Raji (cell line): ENCODE results near the gene MYO10.

ENCODE experiments used
- POLR2A ChIP-seq: IDR thresholded peaks from 2 replicates; pipeline ENCODE4 v1.6.1; 2011; ENCODE audit warnings: low read depth, low read length, control low read depth; ENCODE audit not compliant: insufficient read depth

MYO10 gene

GRCh38 chr5:16953729-16954128 is 17.6 kb upstream of the MYO10 start:
- TF ChIP-seq POLR2A, result no peak

GRCh38 chr5:16952968-16953671 is 17.0 kb upstream of the MYO10 start:
- TF ChIP-seq POLR2A, result no peak

- no peak for TF ChIP-seq POLR2A
These were observed 10.6 kb upstream of the MYO10 start for GRCh38 chr5:16946725-16947124.

DNA sequence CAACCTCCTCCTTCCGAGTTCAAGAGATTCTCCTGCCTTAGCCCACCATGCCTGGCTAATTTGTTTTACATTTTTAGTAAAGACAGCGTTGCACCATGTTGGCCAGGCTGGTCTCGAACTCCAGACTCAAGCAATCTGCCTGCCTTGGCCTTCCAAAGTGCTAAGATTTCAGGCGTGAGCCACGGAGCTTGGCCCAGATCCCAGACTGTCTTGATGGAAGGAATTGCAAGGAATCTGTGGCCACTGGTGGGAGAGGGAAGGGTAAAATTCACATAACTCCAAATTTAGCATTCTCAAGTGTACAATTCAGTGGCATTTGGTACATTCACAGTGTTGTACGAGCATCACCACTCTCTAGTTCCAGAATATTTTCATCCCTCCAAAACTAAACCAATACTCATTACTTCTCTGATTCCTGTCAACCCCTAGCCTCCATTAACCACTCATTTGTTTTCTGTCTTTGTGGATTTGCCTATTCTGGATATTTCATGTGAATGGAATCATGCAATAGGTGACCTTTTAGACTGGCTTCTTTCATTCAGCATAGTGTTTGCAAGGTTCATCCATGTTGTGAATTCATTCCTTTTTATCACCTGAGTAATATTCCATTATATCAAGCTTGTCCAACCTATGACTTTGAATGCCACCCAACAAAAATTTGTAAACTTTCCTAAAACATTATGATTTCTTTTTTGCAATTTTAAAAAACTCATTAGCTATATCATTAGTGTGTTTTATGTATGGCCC is 8.9 kb upstream of the MYO10 start:
- TF ChIP-seq POLR2A, result no peak

- TF ChIP-seq POLR2A, result no peak
These were observed 8.0 kb upstream of the MYO10 start for GRCh38 chr5:16943846-16944678.

GRCh38 chr5:16937503-16938161 is 1.5 kb upstream of the MYO10 start:
- TF ChIP-seq POLR2A, result no peak

DNA sequence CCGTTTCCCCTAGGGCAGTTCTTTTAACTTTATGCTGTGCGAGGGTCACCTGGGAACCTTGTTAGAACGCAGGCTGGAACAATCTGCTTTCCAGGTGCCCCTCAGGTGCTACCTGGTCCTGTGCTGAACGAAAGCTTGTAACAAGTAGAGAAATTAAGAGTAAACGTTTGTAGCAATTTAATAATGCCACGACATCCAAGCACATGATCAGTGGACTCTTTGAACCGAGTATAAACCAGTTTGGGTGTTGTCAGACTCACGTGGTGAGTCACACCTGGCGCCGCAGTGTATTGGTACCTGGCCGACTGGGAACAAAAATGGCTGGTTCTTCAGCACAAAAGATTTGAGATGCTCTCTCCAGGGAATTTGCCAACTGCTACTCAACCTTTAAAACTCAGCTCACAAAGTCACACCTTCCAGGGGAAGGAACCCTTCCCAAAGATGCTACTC is 926 bp upstream of the MYO10 start:
- no peak for TF ChIP-seq POLR2A

GRCh38 chr5:16935231-16936149 is 598 bp downstream of the MYO10 start:
- TF ChIP-seq POLR2A, result no peak

DNA sequence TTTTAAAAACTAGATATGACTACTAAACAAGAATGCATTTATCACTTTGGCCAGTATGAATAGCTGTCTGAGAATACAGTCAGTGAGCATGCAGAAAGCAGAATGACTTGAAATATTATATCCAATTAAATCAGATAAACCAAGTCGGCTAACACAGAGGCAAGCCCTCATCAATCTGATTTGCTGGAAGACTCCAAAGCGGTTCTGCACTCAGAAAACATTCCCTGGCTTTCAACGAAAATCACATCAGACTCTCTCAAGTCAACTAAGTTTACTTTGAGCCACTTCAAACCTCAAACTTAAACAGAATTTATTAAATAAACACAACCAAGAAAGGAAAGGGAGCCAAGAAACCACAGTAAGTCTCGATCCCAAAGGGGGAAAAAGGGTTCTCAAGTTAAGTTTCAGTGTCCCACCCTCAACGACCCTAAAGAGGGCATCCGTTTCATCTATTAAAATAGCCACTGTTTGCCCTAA is 1.4 kb downstream of the MYO10 start:
- TF ChIP-seq POLR2A, result no peak

GRCh38 chr5:16934123-16934522 is 2.0 kb downstream of the MYO10 start:
- no peak for TF ChIP-seq POLR2A

DNA sequence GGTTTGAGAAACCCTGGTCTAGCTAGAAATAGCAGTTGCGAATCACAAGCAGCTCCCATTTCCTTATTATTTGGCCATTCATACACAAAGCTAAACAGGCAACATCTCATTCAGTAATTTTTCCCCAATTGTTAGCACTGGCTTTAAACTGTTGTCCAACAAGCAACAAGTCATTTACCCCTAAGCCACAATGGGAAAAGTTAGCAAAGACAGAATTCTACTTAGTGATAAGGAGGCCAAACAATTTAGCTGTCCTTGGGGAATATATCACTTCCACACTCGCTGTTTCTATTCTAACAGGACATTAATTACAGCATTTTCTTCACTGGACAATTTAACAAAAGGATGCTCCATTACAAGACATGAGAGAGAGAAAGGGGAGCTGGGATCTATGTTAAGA is 2.8 kb downstream of the MYO10 start:
- no peak for TF ChIP-seq POLR2A

- TF ChIP-seq POLR2A, result no peak
These were observed 3.7 kb downstream of the MYO10 start for GRCh38 chr5:16932401-16932800.

- TF ChIP-seq POLR2A, result no peak
These were observed 4.6 kb downstream of the MYO10 start for GRCh38 chr5:16931334-16932110.

GRCh38 chr5:16930496-16930895 is 5.6 kb downstream of the MYO10 start:
- no peak for TF ChIP-seq POLR2A

DNA sequence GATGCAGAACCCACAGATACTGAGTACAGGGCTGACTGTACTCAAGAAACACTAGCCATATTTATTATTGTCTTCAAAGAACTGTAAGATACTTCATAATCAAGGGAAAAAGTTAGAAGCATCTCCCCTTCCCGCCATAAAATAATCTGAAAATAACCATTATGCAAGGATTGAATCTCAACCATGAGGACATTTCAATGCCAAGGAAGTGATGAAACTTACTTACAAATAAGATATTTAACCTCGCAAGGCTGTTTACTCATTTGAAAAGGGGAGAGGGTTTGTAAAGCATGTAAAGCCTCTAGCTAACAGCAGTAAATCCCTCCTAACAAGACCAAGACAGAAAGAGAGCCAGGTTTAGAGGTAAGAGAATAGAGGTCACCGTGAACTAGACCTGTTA is 6.3 kb downstream of the MYO10 start:
- TF ChIP-seq POLR2A, result no peak
